GM19193 (cell line): ENCODE data around the gene JSRP1.

Experiments used
- POLR2A ChIP-seq: IDR thresholded peaks from 4 replicates; pipeline ENCODE4 v1.6.1; 2011; ENCODE audit not compliant: insufficient read depth, insufficient read length; ENCODE audit errors: extremely low read depth

Gene JSRP1

GRCh38 chr19:2246801-2247361 lies 9.3 kb downstream of the JSRP1 start:
- TF ChIP-seq POLR2A: peak; percentile 16

- TF ChIP-seq POLR2A: no peak
Measured at GRCh38 chr19:2246014-2246620, 10.1 kb downstream of the JSRP1 start.

- TF ChIP-seq POLR2A: no peak
Measured at GRCh38 chr19:2245273-2245672, 10.9 kb downstream of the JSRP1 start.

GRCh38 chr19:2244486-2244885 lies 11.7 kb downstream of the JSRP1 start:
- no peak for TF ChIP-seq POLR2A

- no peak for TF ChIP-seq POLR2A
Measured at GRCh38 chr19:2244125-2244411, 12.1 kb downstream of the JSRP1 start.

- TF ChIP-seq POLR2A: no peak
Measured at GRCh38 chr19:2243274-2244124, 12.7 kb downstream of the JSRP1 start.

- no peak for TF ChIP-seq POLR2A
Measured at GRCh38 chr19:2242816-2243215, 13.4 kb downstream of the JSRP1 start.

GRCh38 chr19:2242092-2242537 lies 14.1 kb downstream of the JSRP1 start:
- no peak for TF ChIP-seq POLR2A

- TF ChIP-seq POLR2A: no peak
Measured at GRCh38 chr19:2240881-2241760, 15.1 kb downstream of the JSRP1 start.

- no peak for TF ChIP-seq POLR2A
Measured at GRCh38 chr19:2239771-2240770, 16.1 kb downstream of the JSRP1 start.

GRCh38 chr19:2239173-2239572 lies 17.0 kb downstream of the JSRP1 start:
- no peak for TF ChIP-seq POLR2A

- TF ChIP-seq POLR2A: no peak
Measured at GRCh38 chr19:2237869-2238153, 18.4 kb downstream of the JSRP1 start.

GRCh38 chr19:2237051-2237868 lies 19.0 kb downstream of the JSRP1 start:
- TF ChIP-seq POLR2A: no peak
